ENCODE data around the gene CCDC122. TPM values are rescaled to one million over a fixed set of nuclear protein-coding genes. Genes with fewer than 3 reads are reported as not detected.

The CCDC122 gene
- 7.4 and 7.9 TPM in 2 replicates for total RNA-seq (2021)
- Bru-seq, nascent RNA = percentile 59 among the genes with signal in this experiment
- BruChase-seq, experiment 1, labeled RNA remaining after a 2-hour chase = percentile 74 among the genes with signal in this experiment
- percentile 47 among the genes with signal in this experiment for BruChase-seq, experiment 2, labeled RNA remaining after a 6-hour chase
- long read RNA-seq, partial matches to known transcripts = 1 of 6 reads
- long read RNA-seq, other reads (novel, unspliced or antisense) = 5 of 6 reads

GRCh38 chr13:43878892-43879754 is at the start of gene CCDC122:
Gene CCDC122, minus strand, starts transcription at chr13:43879740. Its CDS starts 10,364 bp downstream, at chr13:43869376.
- H3F3A ChIP-seq (ENCODE audit: insufficient read depth, low read depth) = no peaks in the 10 kb centered on the region
- H3K27ac ChIP-seq = peak within 1 kb of the TSS; percentile 78
- 0 out of 2 replicates have a peak, but pooled peaks cover 27% of the 10 kb centered on the region for H3K4me1 ChIP-seq (replicated peaks; ENCODE audit: insufficient read depth)
- BruUV-seq (replicated peaks) = no TSS peak
- no peak for TF ChIP-seq CTCF (conservative IDR thresholded peaks at IDR 0.05)
- TF ChIP-seq EZH2 (IDR thresholded peaks at IDR 0.05; ENCODE audit: low read depth) = no peak
- intact Hi-C loops (cut with micrococcal nuclease; ENCODE audit: unreplicated experiment) = loop anchor here (5.0 to 10.0 kb wide), 4 partner anchors 72 to 1214 kb away; no protein-coding TSS in a partner anchor
- H3K9me2 ChIP-seq (ENCODE audit: insufficient read depth) = no peaks in the 10 kb centered on the region
- DNase-seq = peak; percentile 61 to 74
- peaks cover 20% of the 10 kb centered on the region for H3K79me2 ChIP-seq (ENCODE audit: low read depth)
- peak within 1 kb of the TSS; percentile 86 for H2AFZ ChIP-seq
- peak within 1 kb of the TSS; percentile 82 for H3K4me2 ChIP-seq
- no peaks in the 10 kb centered on the region for H3K36me3 ChIP-seq (ENCODE audit: low read depth)
- no peaks in the 10 kb centered on the region for H3K9me3 ChIP-seq (ENCODE audit: insufficient read depth, low read depth)
- H4K20me1 ChIP-seq (ENCODE audit: insufficient read depth) = no peaks in the 10 kb centered on the region
- ChIA-PET POLR2A (ENCODE audit: unreplicated experiment) (interaction anchor here (0.6 to 1.0 kb wide), 2 partner anchors 726 to 814 kb away, joined by 3 to 4 read pairs; no protein-coding TSS in a partner anchor), CTCF (no interaction called here)
- no peaks in the 10 kb centered on the region for H3K27me3 ChIP-seq (ENCODE audit: insufficient read depth, low read depth)
- H3K4me3 ChIP-seq = peak within 1 kb of the TSS; percentile 59

GRCh38 chr13:43924549-43925245 is 45.2 kb upstream of the CCDC122 start:
- no TSS peak for BruUV-seq (replicated peaks)
- Histone ChIP-seq H3K27me3 (ENCODE audit: insufficient read depth, low read depth) (no peaks in the 10 kb centered on the region), H4K20me1 (ENCODE audit: insufficient read depth) (no peaks in the 10 kb centered on the region), H3K79me2 (ENCODE audit: low read depth) (no peaks in the 10 kb centered on the region), H3K9me2 (ENCODE audit: insufficient read depth) (no peaks in the 10 kb centered on the region), H3K4me2 (no peak overlapping the region), H3F3A (ENCODE audit: insufficient read depth, low read depth) (no peaks in the 10 kb centered on the region), H3K27ac (no peak overlapping the region), H3K9me3 (ENCODE audit: insufficient read depth, low read depth) (no peaks in the 10 kb centered on the region), H3K36me3 (ENCODE audit: low read depth) (no peaks in the 10 kb centered on the region), H3K4me1 (replicated peaks; ENCODE audit: insufficient read depth) (no peaks in the 10 kb centered on the region), H2AFZ (no peak overlapping the region), H3K4me3 (no peak overlapping the region)
- POLR2A ChIA-PET (ENCODE audit: unreplicated experiment) = no interaction called here
- intact Hi-C loops (cut with micrococcal nuclease; ENCODE audit: unreplicated experiment) = no loop called here
- DNase-seq = no peak
- TF ChIP-seq EZH2 (IDR thresholded peaks at IDR 0.05; ENCODE audit: low read depth) (no peak), CTCF (conservative IDR thresholded peaks at IDR 0.05) (no peak)
- CTCF ChIA-PET = no interaction called here

- no TSS peak for BruUV-seq (replicated peaks)
- H3K4me3 ChIP-seq = no peak overlapping the region
- DNase-seq = no peak
- intact Hi-C loops (cut with micrococcal nuclease; ENCODE audit: unreplicated experiment) = no loop called here
- no peaks in the 10 kb centered on the region for H3K79me2 ChIP-seq (ENCODE audit: low read depth)
- H3K36me3 ChIP-seq (ENCODE audit: low read depth) = no peaks in the 10 kb centered on the region
- H3K4me1 ChIP-seq (replicated peaks; ENCODE audit: insufficient read depth) = no peaks in the 10 kb centered on the region
- no peak overlapping the region for H3K4me2 ChIP-seq
- H2AFZ ChIP-seq = no peak overlapping the region
- ChIA-PET CTCF (no interaction called here), POLR2A (ENCODE audit: unreplicated experiment) (no interaction called here)
- no peaks in the 10 kb centered on the region for H4K20me1 ChIP-seq (ENCODE audit: insufficient read depth)
- no peaks in the 10 kb centered on the region for H3K9me3 ChIP-seq (ENCODE audit: insufficient read depth, low read depth)
- TF ChIP-seq CTCF (conservative IDR thresholded peaks at IDR 0.05) = no peak
- no peak for TF ChIP-seq EZH2 (IDR thresholded peaks at IDR 0.05; ENCODE audit: low read depth)
- H3K27ac ChIP-seq = no peak overlapping the region
- H3K9me2 ChIP-seq (ENCODE audit: insufficient read depth) = no peaks in the 10 kb centered on the region
- no peaks in the 10 kb centered on the region for H3F3A ChIP-seq (ENCODE audit: insufficient read depth, low read depth)
- H3K27me3 ChIP-seq (ENCODE audit: insufficient read depth, low read depth) = no peaks in the 10 kb centered on the region
Measured at GRCh38 chr13:43920965-43921674, 41.6 kb upstream of the CCDC122 start.
